ENCODE measurements around the gene SNX17. TPM values are rescaled to one million over a fixed set of nuclear protein-coding genes. Genes with fewer than 3 reads are reported as not detected.

The SNX17 gene
- total RNA-seq, 3 donors from 2014 or later: 109 to 121 (median 116) TPM

- H3K27me3 ChIP-seq: no peaks in the 10 kb centered on the region
- peaks cover 0 to 18% of the 10 kb centered on the region in 2 donors for H3K4me1 ChIP-seq
- H3K27ac ChIP-seq: peak overlapping the region; percentile 99
- no peak for DNase-seq (ENCODE audit: low spot score in 2 of 2)
- H3K9me3 ChIP-seq: no peaks in the 10 kb centered on the region
- peak overlapping the region; percentile 76 to 86 (median 81) for H3K4me3 ChIP-seq
- peaks cover 8% of the 10 kb centered on the region for H3K36me3 ChIP-seq
- intact Hi-C loops (cut with DNase I; ENCODE audit: low total_unique reads): loop anchor here (5.0 kb wide), 1 partner anchor 774 kb away; no protein-coding TSS in a partner anchor
- no peak for TF ChIP-seq POLR2AphosphoS5 (IDR thresholded peaks at IDR 0.05)
- TF ChIP-seq, protein P1, sequence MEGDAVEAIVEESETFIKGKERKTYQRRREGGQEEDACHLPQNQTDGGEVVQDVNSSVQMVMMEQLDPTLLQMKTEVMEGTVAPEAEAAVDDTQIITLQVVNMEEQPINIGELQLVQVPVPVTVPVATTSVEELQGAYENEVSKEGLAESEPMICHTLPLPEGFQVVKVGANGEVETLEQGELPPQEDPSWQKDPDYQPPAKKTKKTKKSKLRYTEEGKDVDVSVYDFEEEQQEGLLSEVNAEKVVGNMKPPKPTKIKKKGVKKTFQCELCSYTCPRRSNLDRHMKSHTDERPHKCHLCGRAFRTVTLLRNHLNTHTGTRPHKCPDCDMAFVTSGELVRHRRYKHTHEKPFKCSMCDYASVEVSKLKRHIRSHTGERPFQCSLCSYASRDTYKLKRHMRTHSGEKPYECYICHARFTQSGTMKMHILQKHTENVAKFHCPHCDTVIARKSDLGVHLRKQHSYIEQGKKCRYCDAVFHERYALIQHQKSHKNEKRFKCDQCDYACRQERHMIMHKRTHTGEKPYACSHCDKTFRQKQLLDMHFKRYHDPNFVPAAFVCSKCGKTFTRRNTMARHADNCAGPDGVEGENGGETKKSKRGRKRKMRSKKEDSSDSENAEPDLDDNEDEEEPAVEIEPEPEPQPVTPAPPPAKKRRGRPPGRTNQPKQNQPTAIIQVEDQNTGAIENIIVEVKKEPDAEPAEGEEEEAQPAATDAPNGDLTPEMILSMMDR (IDR thresholded peaks at IDR 0.05): no peak
- no peak for TF ChIP-seq POLR2A (IDR thresholded peaks at IDR 0.05)
Measured at GRCh38 chr2:27323596-27324285, 46.7 kb upstream of the SNX17 start.

DNA sequence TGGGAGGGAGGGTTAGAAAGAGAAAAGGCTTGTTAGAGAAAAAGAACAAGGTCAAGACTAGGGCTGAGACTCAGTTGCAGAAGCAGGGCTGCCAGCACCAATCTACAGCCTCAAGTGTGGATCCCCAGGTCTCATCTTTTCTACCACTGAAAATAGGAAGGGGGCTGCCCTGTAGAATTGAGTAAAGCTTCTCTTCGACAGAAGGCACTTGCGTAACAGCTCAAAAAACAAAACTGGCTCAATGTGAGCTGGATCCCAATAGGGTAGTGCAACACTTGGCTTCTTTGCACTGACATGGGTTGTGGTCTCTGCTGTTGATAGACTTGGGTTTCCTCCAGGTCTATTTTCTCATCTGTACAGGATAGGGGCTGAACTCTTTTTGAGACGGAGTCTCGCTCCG is 45.7 kb upstream of the SNX17 start:
- intact Hi-C loops (cut with DNase I; ENCODE audit: low total_unique reads): loop anchor here (5.0 kb wide), 1 partner anchor 773 kb away; no protein-coding TSS in a partner anchor
- Histone ChIP-seq H3K27me3 (no peaks in the 10 kb centered on the region), H3K4me1 (peaks cover 0 to 18% of the 10 kb centered on the region in 2 donors), H3K4me3 (no peak overlapping the region), H3K36me3 (peaks cover 9% of the 10 kb centered on the region), H3K9me3 (no peaks in the 10 kb centered on the region), H3K27ac (no peak overlapping the region)
- no peak for DNase-seq (ENCODE audit: low spot score in 2 of 2)
- TF ChIP-seq POLR2AphosphoS5 (IDR thresholded peaks at IDR 0.05) (no peak), POLR2A (IDR thresholded peaks at IDR 0.05) (no peak)
- TF ChIP-seq, protein P1 (IDR thresholded peaks at IDR 0.05): no peak

GRCh38 chr2:27335311-27335710 is 35.1 kb upstream of the SNX17 start:
- DNase-seq (ENCODE audit: low spot score in 2 of 2): no peak
- no peak for TF ChIP-seq POLR2A (IDR thresholded peaks at IDR 0.05)
- TF ChIP-seq POLR2AphosphoS5 (IDR thresholded peaks at IDR 0.05): no peak
- TF ChIP-seq, protein P1 (IDR thresholded peaks at IDR 0.05): no peak
- H3K9me3 ChIP-seq: no peaks in the 10 kb centered on the region
- no peak overlapping the region for H3K4me3 ChIP-seq
- intact Hi-C loops (cut with DNase I; ENCODE audit: low total_unique reads): no loop called here
- no peaks in the 10 kb centered on the region for H3K4me1 ChIP-seq
- peaks cover 25% of the 10 kb centered on the region for H3K36me3 ChIP-seq
- H3K27me3 ChIP-seq: no peaks in the 10 kb centered on the region
- H3K27ac ChIP-seq: no peak overlapping the region

DNA sequence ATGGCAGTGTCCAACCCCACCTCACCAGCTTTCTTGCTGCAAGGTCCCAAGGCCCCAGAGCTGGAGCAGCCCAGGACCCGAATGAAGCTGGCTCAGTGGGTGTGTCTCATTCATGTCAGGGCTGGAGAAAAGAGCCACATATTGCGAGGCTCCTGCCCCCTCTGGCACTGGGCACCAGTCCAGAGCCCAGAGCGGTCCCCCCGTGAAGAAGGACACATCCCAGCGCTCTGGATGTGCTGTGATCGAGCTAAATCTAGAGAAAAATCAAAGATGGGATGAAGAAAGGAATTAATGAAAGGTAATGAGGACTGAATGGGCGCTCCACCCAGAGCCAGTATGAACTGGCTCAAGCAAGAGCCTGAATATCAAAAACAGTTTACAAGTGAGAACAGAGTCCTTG is 34.2 kb upstream of the SNX17 start:
- Histone ChIP-seq H3K4me3 (no peak overlapping the region), H3K27me3 (no peaks in the 10 kb centered on the region), H3K27ac (no peak overlapping the region), H3K36me3 (peaks cover 25% of the 10 kb centered on the region), H3K9me3 (no peaks in the 10 kb centered on the region), H3K4me1 (no peaks in the 10 kb centered on the region)
- TF ChIP-seq POLR2AphosphoS5 (IDR thresholded peaks at IDR 0.05): no peak
- no peak for TF ChIP-seq POLR2A (IDR thresholded peaks at IDR 0.05)
- TF ChIP-seq, protein P1 (IDR thresholded peaks at IDR 0.05): no peak
- no peak for DNase-seq (ENCODE audit: low spot score in 2 of 2)
- intact Hi-C loops (cut with DNase I; ENCODE audit: low total_unique reads): no loop called here

DNA sequence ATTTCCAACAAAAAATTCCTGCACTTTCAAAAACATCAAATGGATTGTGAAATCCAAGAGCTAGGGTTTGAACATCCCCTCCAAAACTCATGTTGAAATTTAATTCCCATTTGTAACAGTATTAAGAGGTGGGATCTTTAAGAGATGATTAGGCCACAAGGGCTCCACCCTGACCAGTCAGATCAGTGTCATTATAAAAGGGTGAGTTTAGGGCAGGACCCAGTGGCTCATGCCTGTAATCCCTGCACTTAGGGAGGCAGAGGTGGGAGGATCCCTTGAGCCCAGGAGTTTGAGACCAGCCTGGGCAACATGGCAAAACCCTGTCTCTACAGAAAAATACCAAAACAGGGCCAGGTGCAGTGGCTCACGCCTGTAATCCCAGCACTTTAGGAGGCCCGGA is 22.8 kb upstream of the SNX17 start:
- Histone ChIP-seq H3K9me3 (no peaks in the 10 kb centered on the region), H3K4me3 (no peak overlapping the region), H3K4me1 (no peaks in the 10 kb centered on the region), H3K27me3 (no peaks in the 10 kb centered on the region), H3K36me3 (no peaks in the 10 kb centered on the region), H3K27ac (no peak overlapping the region)
- no peak for DNase-seq (ENCODE audit: low spot score in 2 of 2)
- intact Hi-C loops (cut with DNase I; ENCODE audit: low total_unique reads): no loop called here
- no peak for TF ChIP-seq POLR2A (IDR thresholded peaks at IDR 0.05)
- TF ChIP-seq, protein P1 (IDR thresholded peaks at IDR 0.05): no peak
- TF ChIP-seq POLR2AphosphoS5 (IDR thresholded peaks at IDR 0.05): no peak
